Tibial artery (tissue), 4 donors: ENCODE measurements around the gene DDHD1.

Experiments used
- DNase-seq, 2 donors: peaks; one replicate each; pipeline ENCODE4 v3.0.0-alpha.2; 2019
- H3K27ac ChIP-seq, 2 donors: fragments of 200-600 bp; sonication (generic) in 1 of 2; 1 replicate in 1 of 2; 2 replicates in 1 of 2; pipeline ENCODE4 v1.5.1; 2018 to 2019; ENCODE audit warnings: mild to moderate bottlenecking in 1 of 2
- H3K27me3 ChIP-seq, 2 donors: fragments of 200-600 bp; sonication (generic) in 1 of 2; one replicate each; pipeline versions ENCODE4 v1.5.1 to v1.6.0; 2016 to 2019
- H3K36me3 ChIP-seq, 3 donors: fragments of 200-600 bp; sonication (generic) in 2 of 3; one replicate each; pipeline ENCODE4 v1.5.1; 2016 to 2019; ENCODE audit warnings: mild to moderate bottlenecking in 2 of 3
- H3K4me1 ChIP-seq, 4 donors: fragments of 200-600 bp; sonication (generic) in 2 of 4; 1 replicate in 3 of 4; 2 replicates in 1 of 4; pipeline ENCODE4 v1.5.1; 2016 to 2019
- H3K4me3 ChIP-seq, 2 donors: fragments of 200-600 bp; sonication (generic) in 1 of 2; 1 replicate in 1 of 2; 2 replicates in 1 of 2; pipeline ENCODE4 v1.5.1; 2018 to 2019; ENCODE audit warnings: mild to moderate bottlenecking in 2 of 2
- H3K9me3 ChIP-seq, 3 donors: fragments of 200-600 bp; sonication (generic) in 1 of 3; one replicate each; pipeline ENCODE4 v1.5.1; 2016 to 2019
- CTCF ChIP-seq, 2 experiments: fragments of 200-600 bp in 1 of 2; fragments of 450-650 bp in 1 of 2; IDR thresholded peaks; one replicate each; pipeline ENCODE4 v1.5.1; 2017 to 2019; ENCODE audit warnings: antibody characterized with exemption in 2 of 2, mild to moderate bottlenecking in 1 of 2, moderate library complexity in 1 of 2
- intact Hi-C: fragments of 100-400 bp; cut with DNase I; formaldehyde crosslinking; loops from one replicate; pipeline ENCODE4 v1.15.0; 2023; ENCODE audit warnings: low total_unique reads

Gene DDHD1

GRCh38 chr14:53003776-53004175 is 149.3 kb downstream of the DDHD1 start:
- TF ChIP-seq CTCF (IDR thresholded peaks at IDR 0.05), result no peak

GRCh38 chr14:53002576-53002975 is 150.5 kb downstream of the DDHD1 start:
- intact Hi-C loops, result no loop called here
- no peak for TF ChIP-seq CTCF (IDR thresholded peaks at IDR 0.05)
- peaks cover 0 to 6% (median 2%) of the 10 kb centered on the region in 4 donors for H3K4me1 ChIP-seq

More at GRCh38 chr14:53003776-53004175, 149.3 kb downstream of the DDHD1 start:
- no peaks in the 10 kb centered on the region for H3K36me3 ChIP-seq
- no peaks in the 10 kb centered on the region for H3K4me1 ChIP-seq
- DNase-seq, result no peak
- H3K4me3 ChIP-seq, result no peak overlapping the region
- H3K9me3 ChIP-seq, result no peaks in the 10 kb centered on the region
- no peaks in the 10 kb centered on the region for H3K27me3 ChIP-seq
- H3K27ac ChIP-seq, result no peak overlapping the region
- intact Hi-C loops, result no loop called here

GRCh38 chr14:53001787-53002378 is 151.2 kb downstream of the DDHD1 start:
- TF ChIP-seq CTCF (IDR thresholded peaks at IDR 0.05), result no peak
- no peaks in the 10 kb centered on the region for H3K27me3 ChIP-seq
- DNase-seq, result no peak
- H3K4me1 ChIP-seq, result peaks cover 0 to 6% (median 2%) of the 10 kb centered on the region in 4 donors
- no peak overlapping the region for H3K4me3 ChIP-seq
- no peaks in the 10 kb centered on the region for H3K36me3 ChIP-seq
- no peaks in the 10 kb centered on the region for H3K9me3 ChIP-seq
- intact Hi-C loops, result no loop called here
- H3K27ac ChIP-seq, result no peak overlapping the region

More at GRCh38 chr14:53002576-53002975, 150.5 kb downstream of the DDHD1 start:
- H3K27ac ChIP-seq, result no peak overlapping the region
- no peaks in the 10 kb centered on the region for H3K36me3 ChIP-seq
- no peaks in the 10 kb centered on the region for H3K9me3 ChIP-seq
- DNase-seq, result no peak
- H3K27me3 ChIP-seq, result no peaks in the 10 kb centered on the region
- no peak overlapping the region for H3K4me3 ChIP-seq

- Histone ChIP-seq H3K27ac (no peak overlapping the region), H3K4me1 (peaks cover 0 to 6% (median 2%) of the 10 kb centered on the region in 4 donors), H3K9me3 (no peaks in the 10 kb centered on the region), H3K27me3 (no peaks in the 10 kb centered on the region), H3K4me3 (no peak overlapping the region), H3K36me3 (no peaks in the 10 kb centered on the region)
- TF ChIP-seq CTCF (IDR thresholded peaks at IDR 0.05), result no peak
- intact Hi-C loops, result no loop called here
- no peak for DNase-seq
Measured at GRCh38 chr14:52998376-52999015, 154.6 kb downstream of the DDHD1 start.

- no peaks in the 10 kb centered on the region for H3K36me3 ChIP-seq
- H3K27me3 ChIP-seq, result no peaks in the 10 kb centered on the region
- peaks cover 0 to 6% (median 2%) of the 10 kb centered on the region in 4 donors for H3K4me1 ChIP-seq
- no peak for DNase-seq
- intact Hi-C loops, result no loop called here
- TF ChIP-seq CTCF (IDR thresholded peaks at IDR 0.05), result no peak
- H3K27ac ChIP-seq, result no peak overlapping the region
- no peak overlapping the region for H3K4me3 ChIP-seq
- no peaks in the 10 kb centered on the region for H3K9me3 ChIP-seq
Measured at GRCh38 chr14:52996493-52996892, 156.6 kb downstream of the DDHD1 start.
